Omental fat pad (tissue), 4 donors: ENCODE results near the gene ZNF638. TPM values are rescaled to one million over a fixed set of nuclear protein-coding genes. Genes with fewer than 3 reads are reported as not detected.

Source experiments
- ATAC-seq: fragments of 150-250 bp; one replicate; pipeline ENCODE4 v1.9.1; 2016; ENCODE audit warnings: mild to moderate bottlenecking, moderate library complexity; ENCODE audit not compliant: low FRiP score
- DNase-seq: peaks from one replicate; pipeline ENCODE4 v3.0.0-alpha.2; 2019; ENCODE audit warnings: low spot score
- CTCF ChIP-seq, 3 donors: fragments of 450-650 bp; IDR thresholded peaks; one replicate each; pipeline ENCODE4 v1.5.1; 2016 to 2017; ENCODE audit warnings: antibody characterized with exemption in 3 of 3, mild to moderate bottlenecking in 3 of 3, moderate library complexity in 2 of 3
- total RNA-seq, 4 donors: library from RNA; depleted of rRNA; stranded (reverse); fragments of >200 nt; gene quantifications; one replicate each; pipeline ENCODE4 v1.1.0, GENCODE V29; 2016

Gene ZNF638
- total RNA-seq = 100 to 1,000 TPM; 112 to 264 (median 128) TPM

GRCh38 chr2:71331581-71332434, at the start of gene ZNF638:
TSS of gene ZNF638 (plus strand) at chr2:71331782. CDS start at chr2:71348955, 17,173 bp downstream.
- ATAC-seq (peak; percentile 99), DNase-seq (peak; percentile 68)
- peak in 1 of 3 donors; percentile 32 for TF ChIP-seq CTCF (IDR thresholded peaks at IDR 0.05)

- ATAC-seq = no peak
- DNase-seq = no peak
- no peak for TF ChIP-seq CTCF (IDR thresholded peaks at IDR 0.05)
Observed at GRCh38 chr2:71281950-71282349, 49.6 kb upstream of the ZNF638 start.

GRCh38 chr2:71282493-71282892, 49.1 kb upstream of the ZNF638 start:
- no peak for TF ChIP-seq CTCF (IDR thresholded peaks at IDR 0.05)
- DNase-seq = no peak
- ATAC-seq = no peak

GRCh38 chr2:71283131-71283530, 48.5 kb upstream of the ZNF638 start:
- ATAC-seq (no peak), DNase-seq (no peak)
- no peak for TF ChIP-seq CTCF (IDR thresholded peaks at IDR 0.05)

GRCh38 chr2:71285706-71286105, 45.9 kb upstream of the ZNF638 start:
- no peak for ATAC-seq
- TF ChIP-seq CTCF (IDR thresholded peaks at IDR 0.05) = no peak
- DNase-seq = no peak

- DNase-seq = no peak
- ATAC-seq = no peak
- no peak for TF ChIP-seq CTCF (IDR thresholded peaks at IDR 0.05)
Observed at GRCh38 chr2:71291398-71291797, 40.2 kb upstream of the ZNF638 start.

- ATAC-seq (no peak), DNase-seq (no peak)
- TF ChIP-seq CTCF (IDR thresholded peaks at IDR 0.05) = no peak
Observed at GRCh38 chr2:71292159-71292558, 39.4 kb upstream of the ZNF638 start.
